Muscle layer of duodenum (tissue), 2 donors: ENCODE data around the gene ABLIM2.

Experiments
- H3K27ac ChIP-seq: one replicate; pipeline ENCODE4 v1.7.0; 2013; ENCODE audit warnings: mild to moderate bottlenecking, low read length
- H3K27me3 ChIP-seq: one replicate; pipeline ENCODE4 v1.7.0; 2013; ENCODE audit warnings: low read depth, mild to moderate bottlenecking, control low read depth, low read length
- H3K36me3 ChIP-seq, 2 donors: one replicate each; pipeline ENCODE4 v1.7.0; 2013; ENCODE audit warnings: low read length in 2 of 2, control low read depth in 1 of 2, mild to moderate bottlenecking in 1 of 2; ENCODE audit not compliant: insufficient read depth in 2 of 2, control insufficient read depth in 1 of 2
- H3K4me1 ChIP-seq, 2 donors: one replicate each; pipeline ENCODE4 v1.7.0; 2013; ENCODE audit warnings: low read length in 2 of 2, mild to moderate bottlenecking in 2 of 2, control low read depth in 1 of 2, moderate library complexity in 1 of 2; ENCODE audit not compliant: insufficient read depth in 2 of 2, control insufficient read depth in 1 of 2
- H3K4me3 ChIP-seq, 2 donors: one replicate each; pipeline ENCODE4 v1.7.0; 2013; ENCODE audit warnings: low read length in 2 of 2, low read depth in 1 of 2, mild to moderate bottlenecking in 1 of 2
- H3K9me3 ChIP-seq, 2 donors: one replicate each; pipeline ENCODE4 v1.7.0; 2013; ENCODE audit warnings: low read length in 2 of 2, control low read depth in 1 of 2, mild to moderate bottlenecking in 1 of 2; ENCODE audit not compliant: control insufficient read depth in 1 of 2
- donor health status: healthy.

Gene ABLIM2

GRCh38 chr4:8163026-8163425 is 4.4 kb upstream of the ABLIM2 start:
- Histone ChIP-seq H3K9me3 (no peaks in the 10 kb centered on the region), H3K36me3 (no peaks in the 10 kb centered on the region), H3K4me1 (peaks cover 0 to 17% of the 10 kb centered on the region in 2 donors), H3K27ac (no peak overlapping the region), H3K27me3 (no peaks in the 10 kb centered on the region), H3K4me3 (no peak overlapping the region)

GRCh38 chr4:8162625-8163024 is 4.0 kb upstream of the ABLIM2 start:
- H3K27me3 ChIP-seq, result no peaks in the 10 kb centered on the region
- peaks cover 0 to 21% of the 10 kb centered on the region in 2 donors for H3K4me1 ChIP-seq
- H3K36me3 ChIP-seq, result no peaks in the 10 kb centered on the region
- H3K4me3 ChIP-seq, result no peak overlapping the region
- H3K27ac ChIP-seq, result no peak overlapping the region
- no peaks in the 10 kb centered on the region for H3K9me3 ChIP-seq

- Histone ChIP-seq H3K36me3 (no peaks in the 10 kb centered on the region), H3K4me3 (no peak overlapping the region), H3K27ac (no peak overlapping the region), H3K4me1 (peaks cover 0 to 25% of the 10 kb centered on the region in 2 donors), H3K27me3 (no peaks in the 10 kb centered on the region), H3K9me3 (no peaks in the 10 kb centered on the region)
Observed at GRCh38 chr4:8160572-8160971, 2.0 kb upstream of the ABLIM2 start.

- Histone ChIP-seq H3K4me1 (peaks cover 0 to 25% of the 10 kb centered on the region in 2 donors), H3K36me3 (no peaks in the 10 kb centered on the region), H3K27me3 (no peaks in the 10 kb centered on the region), H3K9me3 (no peaks in the 10 kb centered on the region), H3K27ac (no peak overlapping the region), H3K4me3 (peak overlapping the region in 1 of 2 donors; percentile 95)
Observed at GRCh38 chr4:8160233-8160560, 1.6 kb upstream of the ABLIM2 start.

GRCh38 chr4:8159537-8160232 is 1.1 kb upstream of the ABLIM2 start:
- Histone ChIP-seq H3K4me3 (peak overlapping the region; percentile 82 to 95), H3K36me3 (no peaks in the 10 kb centered on the region), H3K27ac (no peak overlapping the region), H3K4me1 (peaks cover 0 to 25% of the 10 kb centered on the region in 2 donors), H3K27me3 (no peaks in the 10 kb centered on the region), H3K9me3 (no peaks in the 10 kb centered on the region)

- H3K4me1 ChIP-seq, result peaks cover 0 to 25% of the 10 kb centered on the region in 2 donors
- peak overlapping the region; percentile 33 to 95 for H3K4me3 ChIP-seq
- H3K9me3 ChIP-seq, result no peaks in the 10 kb centered on the region
- H3K36me3 ChIP-seq, result no peaks in the 10 kb centered on the region
- no peak overlapping the region for H3K27ac ChIP-seq
- no peaks in the 10 kb centered on the region for H3K27me3 ChIP-seq
Observed at GRCh38 chr4:8157944-8158709, 486 bp downstream of the ABLIM2 start.

GRCh38 chr4:8157496-8157895 is 1.1 kb downstream of the ABLIM2 start:
- Histone ChIP-seq H3K4me3 (peak overlapping the region; percentile 33 to 95), H3K4me1 (peaks cover 0 to 25% of the 10 kb centered on the region in 2 donors), H3K27me3 (no peaks in the 10 kb centered on the region), H3K27ac (no peak overlapping the region), H3K36me3 (no peaks in the 10 kb centered on the region), H3K9me3 (no peaks in the 10 kb centered on the region)

- peaks cover 0 to 25% of the 10 kb centered on the region in 2 donors for H3K4me1 ChIP-seq
- no peaks in the 10 kb centered on the region for H3K27me3 ChIP-seq
- H3K4me3 ChIP-seq, result no peak overlapping the region
- no peaks in the 10 kb centered on the region for H3K9me3 ChIP-seq
- H3K36me3 ChIP-seq, result no peaks in the 10 kb centered on the region
- no peak overlapping the region for H3K27ac ChIP-seq
Observed at GRCh38 chr4:8156617-8157016, 2.0 kb downstream of the ABLIM2 start.

- H3K27me3 ChIP-seq, result no peaks in the 10 kb centered on the region
- no peak overlapping the region for H3K4me3 ChIP-seq
- H3K27ac ChIP-seq, result no peak overlapping the region
- H3K36me3 ChIP-seq, result no peaks in the 10 kb centered on the region
- H3K4me1 ChIP-seq, result peaks cover 0 to 25% of the 10 kb centered on the region in 2 donors
- H3K9me3 ChIP-seq, result no peaks in the 10 kb centered on the region
Observed at GRCh38 chr4:8155660-8156421, 2.8 kb downstream of the ABLIM2 start.

- no peaks in the 10 kb centered on the region for H3K36me3 ChIP-seq
- H3K27me3 ChIP-seq, result no peaks in the 10 kb centered on the region
Observed at GRCh38 chr4:8155048-8155447, 3.6 kb downstream of the ABLIM2 start.

GRCh38 chr4:8153441-8153840 is 5.2 kb downstream of the ABLIM2 start:
- H3K36me3 ChIP-seq, result no peaks in the 10 kb centered on the region
- H3K4me3 ChIP-seq, result no peak overlapping the region
- no peak overlapping the region for H3K27ac ChIP-seq
- H3K27me3 ChIP-seq, result no peaks in the 10 kb centered on the region
- H3K9me3 ChIP-seq, result no peaks in the 10 kb centered on the region
- peaks cover 0 to 11% of the 10 kb centered on the region in 2 donors for H3K4me1 ChIP-seq

More at GRCh38 chr4:8155048-8155447, 3.6 kb downstream of the ABLIM2 start:
- H3K9me3 ChIP-seq, result no peaks in the 10 kb centered on the region
- peaks cover 0 to 21% of the 10 kb centered on the region in 2 donors for H3K4me1 ChIP-seq
- no peak overlapping the region for H3K27ac ChIP-seq
- no peak overlapping the region for H3K4me3 ChIP-seq
